ENCODE data around the gene KDELR3. TPM values are rescaled to one million over a fixed set of nuclear protein-coding genes. Genes with fewer than 3 reads are reported as not detected.

Gene KDELR3
- total RNA-seq, 1 experiment from 2014 or later = 61.9 TPM

- no peak for DNase-seq (ENCODE audit: low read depth, low spot score)
- in situ Hi-C loops (cut with HindIII; ENCODE audit: low pct_unique_long_range_greater_than_20kb, low sequenced_read_pairs) = no loop called here
Observed at GRCh38 chr22:38531251-38531938, 63.5 kb downstream of the KDELR3 start.

Other genes starting within 250 kb of the KDELR3 start
- 12.7 and 14.7 TPM in 2 replicates for gene TMEM184B, start 195.1 kb upstream of the KDELR3 start, total RNA-seq (2014; rRNA removed; shearing (Covaris generic))
- gene CSNK1E, start 150.7 kb upstream of the KDELR3 start, total RNA-seq (2014; rRNA removed; shearing (Covaris generic)) = 117 and 120 TPM in 2 replicates
- gene KCNJ4, start 12.9 kb upstream of the KDELR3 start, total RNA-seq (2014; rRNA removed; shearing (Covaris generic)) = 0.16 and 0.29 TPM in 2 replicates
- 308 and 397 TPM in 2 replicates for gene DDX17, start 38.2 kb downstream of the KDELR3 start, total RNA-seq (2014; rRNA removed; shearing (Covaris generic))
- 0.45 TPM in 1 of 2 replicates, not detected in the other for gene DMC1, start 102.1 kb downstream of the KDELR3 start, total RNA-seq (2014; rRNA removed; shearing (Covaris generic))
- 1.2 and 1.8 TPM in 2 replicates for gene FAM227A, start 188.3 kb downstream of the KDELR3 start, total RNA-seq (2014; rRNA removed; shearing (Covaris generic))
- 12.1 and 14.9 TPM in 2 replicates for gene CBY1, start 188.5 kb downstream of the KDELR3 start, total RNA-seq (2014; rRNA removed; shearing (Covaris generic))
- gene TOMM22, start 213.9 kb downstream of the KDELR3 start, total RNA-seq (2014; rRNA removed; shearing (Covaris generic)) = 78.4 and 102 TPM in 2 replicates
- 71.0 and 84.2 TPM in 2 replicates for gene JOSD1, start 232.8 kb downstream of the KDELR3 start, total RNA-seq (2014; rRNA removed; shearing (Covaris generic))
- 16.1 and 27.1 TPM in 2 replicates for gene GTPBP1, start 237.8 kb downstream of the KDELR3 start, total RNA-seq (2014; rRNA removed; shearing (Covaris generic))

Data from SK-MEL-5 (cell line).